Measurements from ENCODE around the gene MACROD2.

DNA sequence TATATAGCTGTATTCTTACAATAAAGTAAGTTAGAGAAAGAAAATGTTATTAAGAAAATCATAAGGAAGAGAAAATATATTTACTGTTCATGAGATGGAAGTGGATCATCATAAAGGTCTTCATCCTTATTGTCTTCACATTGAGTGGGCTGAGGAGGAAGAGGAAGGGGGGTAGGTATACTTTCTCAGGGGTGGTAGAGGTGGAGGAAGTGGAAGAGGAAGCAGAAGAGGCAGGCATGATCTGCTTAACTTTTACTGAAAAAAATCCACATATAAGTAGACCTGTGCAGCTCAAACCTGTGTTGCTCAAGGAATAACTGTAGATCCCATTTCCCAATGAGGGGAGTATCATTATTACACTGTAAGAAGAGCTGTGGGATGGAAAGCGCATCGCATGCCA, 1863.7 kb downstream of the MACROD2 start:
- no peak for TF ChIP-seq YY1 (IDR thresholded peaks at IDR 0.05; ENCODE audit: insufficient read depth, insufficient read length)
- no peak for TF ChIP-seq ZNF274 (IDR thresholded peaks at IDR 0.05; ENCODE audit: low read depth, low read length)
- TF ChIP-seq SUZ12 (IDR thresholded peaks at IDR 0.05; ENCODE audit: extremely low read depth, insufficient read depth, insufficient read length): no peak
